B cell (primary cell): Measurements from ENCODE around the gene ACAD10. TPM values are rescaled to one million over a fixed set of nuclear protein-coding genes. Genes with fewer than 3 reads are reported as not detected.

Source experiments
- ATAC-seq: fragments of 200-7000 bp; cut with Tn5 transposase; one replicate; pipeline ENCODE4 v1.10.0; 2021; ENCODE audit warnings: low read depth, mild to moderate bottlenecking, moderate number of reproducible peaks, moderate library complexity
- CTCF ChIA-PET: fragments of 350-600 bp; sonication (Branson Sonifier 250); formaldehyde crosslinking; loops from one replicate; lab custom pipeline; 2021; ENCODE audit warnings: antibody characterized with exemption, inconsistent platforms; lab: Charles Lee
- POLR2A ChIA-PET: fragments of 350-600 bp; sonication (Branson Sonifier 250); formaldehyde crosslinking; loops from one replicate; lab custom pipeline; 2021; ENCODE audit warnings: antibody characterized with exemption; lab: Charles Lee
- DNase-seq: peaks from one replicate; pipeline ENCODE4 v3.0.0; 2013
- H2AFZ ChIP-seq: 2 replicates; pipeline ENCODE4 v1.6.1; 2012; ENCODE audit warnings: mild to moderate bottlenecking, low read depth, low read length; ENCODE audit not compliant: insufficient read depth, poor library complexity, severe bottlenecking
- H3K27ac ChIP-seq, 2 donors: 1 replicate in 1 of 2; 2 replicates in 1 of 2; pipeline ENCODE4 v1.5.1; 2012 to 2013; ENCODE audit warnings: low read length in 2 of 2, mild to moderate bottlenecking in 2 of 2, moderate library complexity in 1 of 2
- H3K27me3 ChIP-seq, 4 experiments: fragments of 200-600 bp in 1 of 4; sonication (generic) in 1 of 4; replicated peaks in 1 of 4; 1 replicate in 2 of 4; 2 replicates in 2 of 4; pipeline versions ENCODE4 v1.6.1 to v1.7.0; 2013 to 2016; ENCODE audit warnings: low read length in 3 of 4, mild to moderate bottlenecking in 2 of 4, mixed read lengths in 1 of 4, moderate library complexity in 1 of 4; ENCODE audit not compliant: insufficient read depth in 4 of 4, control insufficient read depth in 3 of 4; ENCODE audit errors: control extremely low read depth in 1 of 4
- H3K36me3 ChIP-seq, 2 experiments: replicated peaks in 1 of 2; 1 replicate in 1 of 2; 2 replicates in 1 of 2; pipeline versions ENCODE4 v1.6.1 to v1.7.1; 2013; ENCODE audit warnings: low read length in 1 of 2; ENCODE audit not compliant: insufficient read depth in 2 of 2, control insufficient read depth in 1 of 2; ENCODE audit errors: control extremely low read depth in 1 of 2, extremely low read depth in 1 of 2
- H3K4me1 ChIP-seq, 2 donors: fragments of 200-600 bp in 1 of 2; sonication (generic) in 1 of 2; 1 replicate in 1 of 2; 2 replicates in 1 of 2; pipeline versions ENCODE4 v1.5.1 to v1.6.1; 2013 to 2017; ENCODE audit warnings: low read length in 2 of 2; ENCODE audit not compliant: control insufficient read depth in 2 of 2, insufficient read depth in 2 of 2
- H3K4me2 ChIP-seq: replicated peaks from 2 replicates; pipeline ENCODE3; 2012; ENCODE audit warnings: mild to moderate bottlenecking, low read depth, low read length; ENCODE audit not compliant: poor library complexity, severe bottlenecking
- H3K4me3 ChIP-seq, 5 experiments: fragments of 200-600 bp in 1 of 5; sonication (generic) in 1 of 5; 1 replicate in 3 of 5; 2 replicates in 2 of 5; pipeline versions ENCODE4 v1.5.1 to v1.7.0; 2011 to 2016; ENCODE audit warnings: low read length in 4 of 5, mild to moderate bottlenecking in 4 of 5, low read depth in 2 of 5, control low read depth in 1 of 5, moderate library complexity in 1 of 5; ENCODE audit not compliant: insufficient read depth in 1 of 5; ENCODE audit errors: control extremely low read depth in 1 of 5, extremely low read depth in 1 of 5
- H3K79me2 ChIP-seq: fragments of 200-600 bp; sonication (generic); one replicate; pipeline ENCODE4 v1.6.0; 2016; ENCODE audit warnings: low read length; ENCODE audit not compliant: control insufficient read depth, insufficient read depth
- H3K9ac ChIP-seq: fragments of 200-600 bp; sonication (generic); 2 replicates; pipeline ENCODE4 v1.6.1; 2017; ENCODE audit warnings: mild to moderate bottlenecking, low read length, moderate library complexity
- H3K9me3 ChIP-seq, 3 donors: one replicate each; pipeline versions ENCODE4 v1.6.1 to v1.7.1; 2013; ENCODE audit warnings: low read length in 2 of 3; ENCODE audit not compliant: control insufficient read depth in 2 of 3, insufficient read depth in 1 of 3; ENCODE audit errors: control extremely low read depth in 1 of 3
- H4K20me1 ChIP-seq: 2 replicates; pipeline ENCODE4 v1.6.0; 2012; ENCODE audit warnings: mild to moderate bottlenecking, low read length; ENCODE audit not compliant: insufficient read depth, control insufficient read depth, poor library complexity, severe bottlenecking
- H3K27ac Mint-ChIP-seq: one replicate; pipeline ENCODE4 v1.8.0; 2021; ENCODE audit warnings: mixed read lengths
- H3K27me3 Mint-ChIP-seq: one replicate; pipeline ENCODE4 v1.8.0; 2021; ENCODE audit warnings: mixed read lengths
- H3K4me1 Mint-ChIP-seq: one replicate; pipeline ENCODE4 v1.8.0; 2021; ENCODE audit warnings: mixed read lengths
- H3K4me3 Mint-ChIP-seq: one replicate; pipeline ENCODE4 v1.8.0; 2021; ENCODE audit warnings: mixed read lengths
- H3K9me3 Mint-ChIP-seq: one replicate; pipeline ENCODE4 v1.8.0; 2022; ENCODE audit warnings: mixed read lengths; ENCODE audit not compliant: insufficient read depth
- CTCF ChIP-seq: fragments of 200-600 bp; IDR thresholded peaks from one replicate; pipeline ENCODE4 v1.8.0; 2022; ENCODE audit warnings: antibody characterized with exemption, mild to moderate bottlenecking
- EZH2 ChIP-seq: IDR thresholded peaks from 2 replicates; pipeline ENCODE4 v1.6.1; 2012; ENCODE audit warnings: borderline replicate concordance, low read depth, mild to moderate bottlenecking, moderate library complexity, low read length; ENCODE audit not compliant: insufficient read depth, poor library complexity, severe bottlenecking
- WGBS: methylation state at CpG from one replicate; pipeline ENCODE4 v1.1.5; 2013; ENCODE audit warnings: missing lambda C conversion rate; ENCODE audit not compliant: insufficient coverage; 5-methylcytosine and 5-hydroxymethylcytosine counted together
- intact Hi-C: fragments of 100-400 bp; cut with micrococcal nuclease; formaldehyde crosslinking; loops from one replicate; pipeline ENCODE4 v1.10.0; 2022
- polyA plus RNA-seq: library from polyadenylated mRNA; depleted of rRNA; stranded (reverse); fragments of >200 nt; gene quantifications from 2 replicates; pipeline ENCODE4 v1.2.3, GENCODE V29; 2012
- total RNA-seq, 2 donors: library from RNA; stranded (reverse); fragments of 120-200 nt in 1 of 2; gene quantifications; 1 replicate in 1 of 2; 2 replicates in 1 of 2; pipeline versions ENCODE4 v1.2.3 to v1.2.4, GENCODE V29; 2013 to 2022

Gene ACAD10
- total and polyA plus RNA-seq, 2 donors (not counting 1 experiment from before 2014, with no cell fraction given), result 38.1 to 48.6 TPM

DNA sequence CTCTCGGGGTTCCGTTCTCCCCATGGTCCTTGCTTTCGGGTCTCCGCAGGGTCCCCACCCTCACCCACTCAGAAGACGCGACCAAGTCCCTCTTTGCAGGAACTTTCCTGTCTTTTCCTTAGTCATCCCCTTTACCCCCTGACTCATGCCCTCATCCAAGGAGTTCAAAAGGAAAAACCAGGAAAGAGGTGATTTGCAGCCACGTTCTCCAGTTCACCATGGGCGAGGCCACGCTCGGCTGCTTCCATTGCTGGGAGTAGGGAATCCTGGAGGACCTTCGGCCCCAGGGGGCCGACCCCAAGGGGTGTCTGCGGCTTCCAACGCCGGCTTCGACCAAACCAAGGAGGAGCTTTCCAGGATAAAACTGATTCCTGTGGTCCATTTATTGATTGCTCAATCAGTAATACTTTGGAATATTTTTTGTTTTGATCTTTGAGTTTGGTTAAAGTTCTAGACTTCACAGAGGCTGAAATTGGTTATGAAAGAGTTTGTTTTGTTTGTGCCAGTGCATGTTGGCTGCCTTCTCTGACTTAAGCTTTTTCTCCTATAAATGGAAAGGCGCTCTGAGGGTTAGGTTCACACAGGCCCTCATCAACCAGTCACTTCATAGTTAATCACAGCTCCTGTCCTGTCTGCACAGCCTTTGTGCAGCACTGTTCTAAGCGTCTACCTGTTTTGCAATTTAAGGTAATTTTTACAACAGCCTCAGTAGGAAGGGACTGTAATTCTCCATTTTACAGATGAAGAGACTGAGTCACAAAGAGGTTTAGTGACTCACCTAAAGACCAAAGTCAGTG, 81.7 kb downstream of the ACAD10 start:
- no peak for ATAC-seq
- DNase-seq, result no peak
- intact Hi-C loops, result loop anchor here (2.0 to 5.0 kb wide), 2 partner anchors 73 to 80 kb away; partner anchors contain the start of genes ACAD10 and BRAP
- Histone ChIP-seq H3K36me3 (no peaks in the 10 kb centered on the region), H2AFZ (peak overlapping the region; percentile 93), H4K20me1 (no peaks in the 10 kb centered on the region), H3K9ac (peak overlapping the region; percentile 73), H3K4me3 (peak overlapping the region in 4 of 5 experiments; percentile 45 to 74 (median 63)), H3K27me3 (no peaks in the 10 kb centered on the region), H3K27ac (peak overlapping the region in 1 of 2 donors; percentile 55), H3K4me1 (peaks cover 39 to 45% of the 10 kb centered on the region in 2 donors), H3K79me2 (peaks cover 3% of the 10 kb centered on the region), H3K4me2 (peak overlapping the region; percentile 100), H3K9me3 (peaks cover 0 to 6% (median 0%) of the 10 kb centered on the region in 3 donors)
- TF ChIP-seq CTCF, result no peak
- TF ChIP-seq EZH2, result no peak
- H3K27me3 Mint-ChIP-seq, result no peaks in the 10 kb centered on the region
- H3K4me1 Mint-ChIP-seq, result peaks cover 50% of the 10 kb centered on the region
- H3K4me3 Mint-ChIP-seq, result peak overlapping the region; percentile 78
- CTCF ChIA-PET, result interaction anchor here (1.2 to 1.4 kb wide), 2 partner anchors 14 to 45 kb away, joined by 5 to 10 read pairs; no protein-coding TSS in a partner anchor
- H3K9me3 Mint-ChIP-seq, result no peaks in the 10 kb centered on the region
- WGBS, result 30% methylated on average over 16 of the region's 18 CpGs
- POLR2A ChIA-PET, result interaction anchor here (0.7 to 2.4 kb wide), 2 partner anchors 9 to 10 kb away, joined by 3 to 18 read pairs; no protein-coding TSS in a partner anchor
- H3K27ac Mint-ChIP-seq, result peak overlapping the region; percentile 68
